ENCODE data around the gene SLC25A1. TPM values are rescaled to one million over a fixed set of nuclear protein-coding genes. Genes with fewer than 3 reads are reported as not detected.

The SLC25A1 gene
- total RNA-seq, 6 experiments from 2014 or later, result 80.2 to 128 (median 114) TPM

GRCh38 chr22:19212302-19212870 is 33.9 kb upstream of the SLC25A1 start:
- Histone ChIP-seq H3K36me3 (no peaks in the 10 kb centered on the region), H3K27me3 (no peaks in the 10 kb centered on the region), H3K4me1 (peaks cover 0 to 10% (median 0%) of the 10 kb centered on the region in 4 donors), H3K9me3 (no peaks in the 10 kb centered on the region), H3K27ac (no peak overlapping the region), H3K4me3 (no peak overlapping the region)
- intact Hi-C loops (cut with DNase I), result no loop called here
- DNase-seq, result no peak
- TF ChIP-seq POLR2A (IDR thresholded peaks at IDR 0.05), result no peak
- TF ChIP-seq CTCF (IDR thresholded peaks at IDR 0.05), result no peak
- 100% methylated on average over 1 of the region's 1 CpG for WGBS (ENCODE audit: insufficient coverage, low coverage, low lambda C conversion rate, missing lambda C conversion rate)
- no peak for ATAC-seq

- 83% methylated on average over 2 of the region's 14 CpGs for whole genome bisulfite sequencing (ENCODE audit: insufficient coverage, low coverage, low lambda C conversion rate, missing lambda C conversion rate)
- H3K4me1 ChIP-seq, result no peaks in the 10 kb centered on the region
- no peaks in the 10 kb centered on the region for H3K27me3 ChIP-seq
- H3K27ac ChIP-seq, result no peak overlapping the region
- TF ChIP-seq CTCF (IDR thresholded peaks at IDR 0.05), result no peak
- no peak for TF ChIP-seq POLR2A (IDR thresholded peaks at IDR 0.05)
- intact Hi-C loops (cut with DNase I), result no loop called here
- no peaks in the 10 kb centered on the region for H3K9me3 ChIP-seq
- H3K36me3 ChIP-seq, result no peaks in the 10 kb centered on the region
- H3K4me3 ChIP-seq, result no peak overlapping the region
- no peak for ATAC-seq
- DNase-seq, result no peak
Measured at GRCh38 chr22:19210188-19210587, 31.7 kb upstream of the SLC25A1 start.

- Histone ChIP-seq H3K27ac (no peak overlapping the region), H3K4me1 (no peaks in the 10 kb centered on the region), H3K36me3 (no peaks in the 10 kb centered on the region), H3K9me3 (no peaks in the 10 kb centered on the region), H3K27me3 (no peaks in the 10 kb centered on the region), H3K4me3 (no peak overlapping the region)
- no peak for DNase-seq
- TF ChIP-seq POLR2A (IDR thresholded peaks at IDR 0.05), result no peak
- no peak for TF ChIP-seq CTCF (IDR thresholded peaks at IDR 0.05)
- no peak for ATAC-seq
- WGBS (ENCODE audit: insufficient coverage, low coverage, low lambda C conversion rate, missing lambda C conversion rate), result 90% methylated on average over 4 of the region's 4 CpGs
- intact Hi-C loops (cut with DNase I), result no loop called here
Measured at GRCh38 chr22:19208287-19208847, 29.8 kb upstream of the SLC25A1 start.

GRCh38 chr22:19207884-19208283 is 29.3 kb upstream of the SLC25A1 start:
- no peak for DNase-seq
- WGBS (ENCODE audit: insufficient coverage, low coverage, low lambda C conversion rate, missing lambda C conversion rate), result 84% methylated on average over 5 of the region's 5 CpGs

More at GRCh38 chr22:19207884-19208283, 29.3 kb upstream of the SLC25A1 start:
- Histone ChIP-seq H3K27ac (no peak overlapping the region), H3K9me3 (no peaks in the 10 kb centered on the region), H3K4me3 (no peak overlapping the region), H3K27me3 (no peaks in the 10 kb centered on the region), H3K36me3 (no peaks in the 10 kb centered on the region), H3K4me1 (no peaks in the 10 kb centered on the region)
- intact Hi-C loops (cut with DNase I), result no loop called here
- TF ChIP-seq POLR2A (IDR thresholded peaks at IDR 0.05), result no peak
- no peak for TF ChIP-seq CTCF (IDR thresholded peaks at IDR 0.05)
- ATAC-seq, result no peak
